ENCODE results near the gene RND1. TPM values are rescaled to one million over a fixed set of nuclear protein-coding genes. Genes with fewer than 3 reads are reported as not detected.

The RND1 gene
- total RNA-seq, 2 experiments from 2014 or later = 7.3 to 13.9 TPM

- no peaks in the 10 kb centered on the region for H3K79me2 ChIP-seq (ENCODE audit: insufficient read depth, low read depth, low read length)
- no peaks in the 10 kb centered on the region for H3K4me1 ChIP-seq (ENCODE audit: insufficient read depth, low read length, poor library complexity, severe bottlenecking)
- no peak overlapping the region for H3K4me2 ChIP-seq (ENCODE audit: low read length)
- H3K9me2 ChIP-seq (ENCODE audit: insufficient read depth, low read length) = no peaks in the 10 kb centered on the region
- no peaks in the 10 kb centered on the region for H4K20me1 ChIP-seq (ENCODE audit: insufficient read depth, low read length)
- no TSS peak for BruUV-seq (replicated peaks)
- no peak for DNase-seq (ENCODE audit: low spot score)
- H3K36me3 ChIP-seq (ENCODE audit: insufficient read depth, low read length) = no peaks in the 10 kb centered on the region
- no peak overlapping the region for H3K4me3 ChIP-seq (ENCODE audit: low read depth, low read length, poor library complexity, severe bottlenecking)
- H3K27ac ChIP-seq (ENCODE audit: low read depth, low read length, poor library complexity, severe bottlenecking) = no peak overlapping the region
- H3K9me3 ChIP-seq (ENCODE audit: low read length) = no peaks in the 10 kb centered on the region
- ChIA-PET POLR2A (interaction anchor here (0.6 to 1.6 kb wide), 4 partner anchors 18 to 31 kb away, joined by 4 to 8 read pairs (median 6); partner anchors contain the start of genes DDX23 and RND1), CTCF (ENCODE audit: unreplicated experiment) (interaction anchor here (1.1 kb wide), 1 partner anchor 31 kb away, joined by 3 read pairs; no protein-coding TSS in a partner anchor)
- intact Hi-C loops (cut with micrococcal nuclease; ENCODE audit: unreplicated experiment) = no loop called here
- no peak overlapping the region for H2AFZ ChIP-seq (ENCODE audit: low read length)
- TF ChIP-seq CTCF (conservative IDR thresholded peaks at IDR 0.05; ENCODE audit: low read length) = no peak
- no peak for TF ChIP-seq EZH2phosphoT487 (IDR thresholded peaks at IDR 0.05; ENCODE audit: borderline replicate concordance, low read depth, low read length)
Observed at GRCh38 chr12:48883305-48884161, 17.9 kb upstream of the RND1 start.

- no peaks in the 10 kb centered on the region for H3K4me1 ChIP-seq (ENCODE audit: insufficient read depth, low read length, poor library complexity, severe bottlenecking)
- H3K4me2 ChIP-seq (ENCODE audit: low read length) = no peak overlapping the region
- no TSS peak for BruUV-seq (replicated peaks)
- TF ChIP-seq CTCF (conservative IDR thresholded peaks at IDR 0.05; ENCODE audit: low read length) = no peak
- no peak for TF ChIP-seq EZH2phosphoT487 (IDR thresholded peaks at IDR 0.05; ENCODE audit: borderline replicate concordance, low read depth, low read length)
- ChIA-PET CTCF (ENCODE audit: unreplicated experiment) (no interaction called here), POLR2A (interaction anchor here (0.9 to 1.6 kb wide), 2 partner anchors 17 to 30 kb away, joined by 4 to 8 read pairs; partner anchors contain the start of genes DDX23 and RND1)
- no peaks in the 10 kb centered on the region for H3K36me3 ChIP-seq (ENCODE audit: insufficient read depth, low read length)
- no peaks in the 10 kb centered on the region for H4K20me1 ChIP-seq (ENCODE audit: insufficient read depth, low read length)
- no peak for DNase-seq (ENCODE audit: low spot score)
- H2AFZ ChIP-seq (ENCODE audit: low read length) = no peak overlapping the region
- intact Hi-C loops (cut with micrococcal nuclease; ENCODE audit: unreplicated experiment) = no loop called here
- H3K4me3 ChIP-seq (ENCODE audit: low read depth, low read length, poor library complexity, severe bottlenecking) = no peak overlapping the region
- no peaks in the 10 kb centered on the region for H3K9me2 ChIP-seq (ENCODE audit: insufficient read depth, low read length)
- no peak overlapping the region for H3K27ac ChIP-seq (ENCODE audit: low read depth, low read length, poor library complexity, severe bottlenecking)
- no peaks in the 10 kb centered on the region for H3K9me3 ChIP-seq (ENCODE audit: low read length)
- H3K79me2 ChIP-seq (ENCODE audit: insufficient read depth, low read depth, low read length) = no peaks in the 10 kb centered on the region
Observed at GRCh38 chr12:48882972-48883304, 17.3 kb upstream of the RND1 start.

GRCh38 chr12:48882315-48882687 is 16.6 kb upstream of the RND1 start:
- no peaks in the 10 kb centered on the region for H4K20me1 ChIP-seq (ENCODE audit: insufficient read depth, low read length)
- ChIA-PET POLR2A (no interaction called here), CTCF (ENCODE audit: unreplicated experiment) (no interaction called here)
- H3K4me2 ChIP-seq (ENCODE audit: low read length) = no peak overlapping the region
- intact Hi-C loops (cut with micrococcal nuclease; ENCODE audit: unreplicated experiment) = no loop called here
- H3K79me2 ChIP-seq (ENCODE audit: insufficient read depth, low read depth, low read length) = no peaks in the 10 kb centered on the region
- H3K4me1 ChIP-seq (ENCODE audit: insufficient read depth, low read length, poor library complexity, severe bottlenecking) = no peaks in the 10 kb centered on the region
- no peaks in the 10 kb centered on the region for H3K9me3 ChIP-seq (ENCODE audit: low read length)
- H3K27ac ChIP-seq (ENCODE audit: low read depth, low read length, poor library complexity, severe bottlenecking) = no peak overlapping the region
- BruUV-seq (replicated peaks) = no TSS peak
- TF ChIP-seq CTCF (conservative IDR thresholded peaks at IDR 0.05; ENCODE audit: low read length) (no peak), EZH2phosphoT487 (IDR thresholded peaks at IDR 0.05; ENCODE audit: borderline replicate concordance, low read depth, low read length) (no peak)
- DNase-seq (ENCODE audit: low spot score) = no peak
- H3K9me2 ChIP-seq (ENCODE audit: insufficient read depth, low read length) = no peaks in the 10 kb centered on the region
- H2AFZ ChIP-seq (ENCODE audit: low read length) = no peak overlapping the region
- H3K36me3 ChIP-seq (ENCODE audit: insufficient read depth, low read length) = no peaks in the 10 kb centered on the region
- H3K4me3 ChIP-seq (ENCODE audit: low read depth, low read length, poor library complexity, severe bottlenecking) = no peak overlapping the region
